Osteoblast (primary cell): ENCODE measurements around the gene ZBTB7B. TPM values are rescaled to one million over a fixed set of nuclear protein-coding genes. Genes with fewer than 3 reads are reported as not detected.

Experiments
- DNase-seq: peaks from one replicate; pipeline ENCODE4 v3.0.0; 2011; ENCODE audit warnings: low spot score, mixed read lengths; ENCODE audit not compliant: insufficient read length; ENCODE audit errors: missing footprints
- H2AFZ ChIP-seq: 2 replicates; pipeline ENCODE4 v1.6.0; 2011; ENCODE audit warnings: mild to moderate bottlenecking, low read length
- H3K27ac ChIP-seq: 2 replicates; pipeline ENCODE4 v1.5.1; 2011; ENCODE audit warnings: mild to moderate bottlenecking, low read depth, low read length, moderate library complexity
- H3K27me3 ChIP-seq: 2 replicates; pipeline ENCODE4 v1.6.0; 2012; ENCODE audit warnings: mild to moderate bottlenecking, control low read depth, inconsistent platforms, low read length, moderate library complexity; ENCODE audit not compliant: insufficient read depth
- H3K36me3 ChIP-seq: 2 replicates; pipeline ENCODE4 v1.5.1; 2011; ENCODE audit warnings: mild to moderate bottlenecking, low read length, control low read depth, moderate library complexity; ENCODE audit not compliant: insufficient read depth
- H3K4me1 ChIP-seq: 2 replicates; pipeline ENCODE4 v1.5.1; 2011; ENCODE audit warnings: mild to moderate bottlenecking, low read length, control low read depth, moderate library complexity; ENCODE audit not compliant: insufficient read depth
- H3K4me2 ChIP-seq: 2 replicates; pipeline ENCODE4 v1.6.0; 2011; ENCODE audit warnings: mild to moderate bottlenecking, low read length; ENCODE audit not compliant: insufficient read depth
- H3K4me3 ChIP-seq: fragments of 200-600 bp; sonication (generic); 3 replicates; pipeline ENCODE4 v1.5.1; 2012; ENCODE audit warnings: mild to moderate bottlenecking, low read length, inconsistent platforms; ENCODE audit not compliant: insufficient read depth
- H3K79me2 ChIP-seq: 2 replicates; pipeline ENCODE4 v1.6.0; 2012; ENCODE audit warnings: mild to moderate bottlenecking, low read length, control low read depth, inconsistent platforms; ENCODE audit not compliant: insufficient read depth
- H3K9me3 ChIP-seq: 2 replicates; pipeline ENCODE4 v1.5.1; 2011; ENCODE audit warnings: low read depth, low read length, control low read depth
- H4K20me1 ChIP-seq: 2 replicates; pipeline ENCODE4 v1.6.0; 2012; ENCODE audit warnings: mild to moderate bottlenecking, low read length, control low read depth; ENCODE audit not compliant: insufficient read depth
- CTCF ChIP-seq: IDR thresholded peaks from 2 replicates; pipeline ENCODE4 v1.5.1; 2011; ENCODE audit warnings: mild to moderate bottlenecking, low read depth, low read length, moderate library complexity; ENCODE audit errors: extremely low read depth
- total RNA-seq: library from RNA; depleted of rRNA; stranded (reverse); fragments of >200 nt; gene quantifications from 2 replicates; pipeline ENCODE4 v1.2.3, GENCODE V29; 2012

Gene ZBTB7B
- total RNA-seq, 1 donor, result 23.5 TPM

DNA sequence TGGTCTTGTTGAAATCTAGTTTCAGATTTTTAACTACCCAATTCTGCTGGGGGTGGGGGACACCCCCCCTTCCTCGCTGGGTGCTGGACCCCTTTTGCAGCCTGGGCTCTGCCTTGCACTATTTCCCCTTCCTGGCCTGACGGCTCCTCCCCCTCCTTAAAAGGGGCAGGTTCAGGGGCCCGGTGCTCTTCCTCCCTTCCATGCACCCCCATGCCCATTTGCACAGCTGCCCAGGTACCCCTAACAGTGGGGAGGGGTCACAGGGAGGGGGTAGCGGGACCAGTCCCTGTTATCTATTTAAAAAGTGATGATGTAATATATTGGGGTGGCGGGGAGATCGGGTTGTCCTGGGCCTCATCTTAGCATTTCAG is 15.3 kb downstream of the ZBTB7B start:
- H3K27me3 ChIP-seq, result no peaks in the 10 kb centered on the region
- peaks cover 15% of the 10 kb centered on the region for H4K20me1 ChIP-seq
- DNase-seq, result no peak
- H3K79me2 ChIP-seq, result peaks cover 5% of the 10 kb centered on the region
- H3K27ac ChIP-seq, result no peak overlapping the region
- H3K4me3 ChIP-seq, result peak overlapping the region; percentile 59
- TF ChIP-seq CTCF, result no peak
- H2AFZ ChIP-seq, result no peak overlapping the region
- peak overlapping the region; percentile 56 for H3K4me2 ChIP-seq
- H3K4me1 ChIP-seq, result peaks cover 15% of the 10 kb centered on the region
- no peaks in the 10 kb centered on the region for H3K9me3 ChIP-seq
- peaks cover 15% of the 10 kb centered on the region for H3K36me3 ChIP-seq

DNA sequence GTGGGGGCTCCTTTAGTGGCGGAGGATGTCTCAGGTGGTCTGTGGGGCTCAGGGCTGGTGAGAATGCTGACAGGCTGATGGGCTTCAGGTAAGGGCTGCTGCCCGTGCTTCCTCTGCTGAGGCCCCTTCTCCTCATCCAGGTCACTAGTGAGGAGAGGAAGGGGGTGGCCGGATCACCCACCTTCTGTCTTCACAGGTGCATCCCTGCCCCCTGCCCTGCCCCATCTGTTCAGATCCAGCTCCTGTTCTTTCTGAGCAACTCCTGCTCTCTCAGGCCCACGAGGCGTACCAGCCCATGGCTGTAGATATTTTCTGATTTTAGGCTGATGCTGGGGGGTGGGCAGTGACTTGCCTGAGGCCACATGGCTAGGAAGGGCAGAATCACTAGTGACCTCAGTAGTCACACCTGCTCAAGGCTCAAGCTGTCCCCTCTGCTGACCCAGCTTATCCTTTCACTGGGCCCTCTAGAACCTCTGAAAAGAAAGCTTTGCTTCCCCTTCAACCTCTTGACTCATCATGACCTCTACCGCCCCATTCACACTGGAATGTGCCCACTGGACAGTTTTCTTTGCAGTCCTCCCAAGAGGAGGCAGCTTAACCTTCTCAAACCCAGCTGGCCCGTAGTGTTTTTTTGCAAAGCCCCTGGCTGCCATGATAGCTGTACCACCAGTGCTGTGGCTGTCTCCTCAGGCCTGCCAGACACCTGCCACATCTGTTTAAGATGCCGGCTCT is 16.2 kb downstream of the ZBTB7B start:
- H3K9me3 ChIP-seq, result no peaks in the 10 kb centered on the region
- H3K27ac ChIP-seq, result no peak overlapping the region
- peak; percentile 93 for DNase-seq
- no peak for TF ChIP-seq CTCF
- H3K4me1 ChIP-seq, result peaks cover 15% of the 10 kb centered on the region
- H3K79me2 ChIP-seq, result no peaks in the 10 kb centered on the region
- peaks cover 14% of the 10 kb centered on the region for H4K20me1 ChIP-seq
- H3K4me3 ChIP-seq, result no peak overlapping the region
- H3K4me2 ChIP-seq, result no peak overlapping the region
- H2AFZ ChIP-seq, result no peak overlapping the region
- no peaks in the 10 kb centered on the region for H3K27me3 ChIP-seq
- H3K36me3 ChIP-seq, result peaks cover 15% of the 10 kb centered on the region

DNA sequence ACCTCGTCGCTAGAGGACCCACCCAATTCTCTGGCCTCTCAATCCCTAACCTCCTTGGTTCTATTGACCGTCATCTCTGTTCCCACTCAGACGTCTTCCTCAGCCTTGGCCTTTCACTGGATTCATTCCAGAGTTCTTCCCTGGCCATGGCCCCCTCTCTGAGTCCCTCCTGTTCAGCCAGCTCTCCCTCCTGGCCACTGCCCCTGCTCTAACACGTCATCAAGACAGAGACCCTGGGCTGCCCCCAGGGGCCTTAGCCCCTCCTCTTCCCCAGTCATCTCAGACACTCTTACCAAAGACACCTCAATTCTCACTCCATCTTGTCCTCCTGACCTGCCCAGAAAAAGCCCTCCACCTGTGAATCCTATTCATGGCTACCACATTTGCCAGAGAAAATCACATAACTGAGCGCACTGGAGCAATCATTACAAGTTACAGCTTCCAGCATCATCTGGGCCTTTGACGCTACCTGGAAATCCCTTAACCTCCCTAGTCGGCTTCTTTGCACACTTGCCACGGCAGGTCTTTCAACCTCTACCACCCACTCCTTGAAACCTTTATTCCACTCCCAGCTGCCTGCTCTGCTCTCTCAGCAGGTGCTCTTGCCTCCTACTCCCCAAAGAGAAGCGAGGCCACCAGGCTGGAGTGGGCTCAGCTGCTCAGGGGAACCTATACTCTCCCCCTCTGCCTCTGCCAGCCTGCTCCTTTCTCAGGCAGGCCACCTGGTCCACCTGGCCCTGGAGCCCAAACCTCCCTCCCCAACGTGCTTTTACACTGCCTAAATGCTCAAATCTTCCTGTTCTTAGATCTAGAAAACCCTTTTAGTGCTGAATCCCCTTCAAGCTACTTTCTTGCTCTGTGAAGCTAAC is 17.0 kb downstream of the ZBTB7B start:
- TF ChIP-seq CTCF, result no peak
- peaks cover 15% of the 10 kb centered on the region for H3K4me1 ChIP-seq
- H3K79me2 ChIP-seq, result no peaks in the 10 kb centered on the region
- no peaks in the 10 kb centered on the region for H3K27me3 ChIP-seq
- peaks cover 7% of the 10 kb centered on the region for H4K20me1 ChIP-seq
- peak; percentile 17 for DNase-seq
- peaks cover 9% of the 10 kb centered on the region for H3K36me3 ChIP-seq
- H2AFZ ChIP-seq, result no peak overlapping the region
- H3K27ac ChIP-seq, result no peak overlapping the region
- H3K4me3 ChIP-seq, result no peak overlapping the region
- no peaks in the 10 kb centered on the region for H3K9me3 ChIP-seq
- no peak overlapping the region for H3K4me2 ChIP-seq
